ENCODE measurements around the gene MDM4.
"Not testable (repeated sequence)": the region's sequence is repeated elsewhere in the genome, so short reads cannot be mapped to it uniquely, and the experiment has no call there.

Gene MDM4

DNA sequence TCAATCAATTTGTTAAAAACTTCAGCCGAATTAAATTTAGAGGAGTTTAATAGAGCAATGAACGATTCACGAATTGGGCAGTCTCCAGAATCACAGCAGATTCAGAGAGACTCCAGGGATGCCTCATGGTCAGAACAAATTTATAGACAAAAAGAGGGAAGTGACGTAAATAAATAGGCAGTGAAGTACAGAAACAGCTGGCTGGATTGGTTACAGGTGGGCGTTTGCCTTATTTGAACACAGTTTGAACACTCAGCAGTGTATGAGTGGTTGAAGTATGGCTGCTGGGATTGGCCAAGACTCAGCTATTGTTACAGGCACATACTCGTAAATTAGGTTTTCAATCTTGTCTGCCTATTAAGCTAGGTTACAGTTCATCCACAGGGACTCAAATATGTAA lies 43.8 kb downstream of the MDM4 start:
- not testable (repeated sequence) for H3K4me3 ChIP-seq (ENCODE audit: low read depth, low read length)

GRCh38 chr1:204560590-204561150 lies 44.5 kb downstream of the MDM4 start:
- no peak overlapping the region for H3K4me3 ChIP-seq (ENCODE audit: low read depth, low read length)

- H3K4me3 ChIP-seq (ENCODE audit: low read depth, low read length), result no peak overlapping the region
These were observed 46.1 kb downstream of the MDM4 start for GRCh38 chr1:204562075-204562990.

DNA sequence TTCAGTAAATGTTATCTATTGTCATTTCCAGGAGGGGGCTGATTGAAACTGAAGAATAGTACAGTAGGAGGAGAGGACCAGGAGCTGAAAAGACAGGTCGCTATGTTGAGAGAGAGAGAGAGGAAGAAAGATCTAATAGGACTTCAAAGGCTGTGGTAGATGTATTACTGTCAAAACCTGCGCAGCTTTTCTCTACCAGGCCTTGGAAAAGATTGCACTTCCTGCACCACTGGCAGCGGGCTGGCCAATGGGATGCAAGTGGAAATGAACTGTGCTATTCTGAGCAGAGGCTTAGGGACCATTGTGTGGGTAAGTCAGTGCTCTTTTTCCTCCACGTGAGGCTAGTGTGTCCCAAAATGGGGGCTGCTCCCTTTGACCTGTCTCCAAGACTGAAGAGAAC lies 47.1 kb downstream of the MDM4 start:
- H3K4me3 ChIP-seq (ENCODE audit: low read depth, low read length), result no peak overlapping the region

- H3K4me3 ChIP-seq (ENCODE audit: low read depth, low read length), result no peak overlapping the region
These were observed 47.6 kb downstream of the MDM4 start for GRCh38 chr1:204563780-204564179.

DNA sequence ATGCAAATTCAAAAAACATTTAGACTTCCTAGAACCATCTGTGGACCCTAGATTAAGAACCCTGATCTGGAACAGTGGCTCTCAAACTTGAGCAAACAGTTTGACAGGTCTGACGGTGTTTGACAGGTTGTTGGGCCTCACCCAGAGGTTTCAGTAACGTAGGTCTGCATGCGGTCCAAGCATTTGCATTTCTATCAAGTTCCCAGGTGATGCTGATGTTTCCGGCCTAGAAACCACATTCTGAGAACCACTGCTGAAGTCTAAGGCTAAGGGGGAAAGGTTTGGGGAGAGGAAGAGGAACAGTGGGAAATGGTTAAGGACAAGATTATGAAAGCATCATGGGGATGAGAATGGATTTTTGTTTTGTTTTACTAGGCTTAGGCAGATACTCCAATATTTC lies 48.6 kb downstream of the MDM4 start:
- H3K4me3 ChIP-seq (ENCODE audit: low read depth, low read length), result no peak overlapping the region

DNA sequence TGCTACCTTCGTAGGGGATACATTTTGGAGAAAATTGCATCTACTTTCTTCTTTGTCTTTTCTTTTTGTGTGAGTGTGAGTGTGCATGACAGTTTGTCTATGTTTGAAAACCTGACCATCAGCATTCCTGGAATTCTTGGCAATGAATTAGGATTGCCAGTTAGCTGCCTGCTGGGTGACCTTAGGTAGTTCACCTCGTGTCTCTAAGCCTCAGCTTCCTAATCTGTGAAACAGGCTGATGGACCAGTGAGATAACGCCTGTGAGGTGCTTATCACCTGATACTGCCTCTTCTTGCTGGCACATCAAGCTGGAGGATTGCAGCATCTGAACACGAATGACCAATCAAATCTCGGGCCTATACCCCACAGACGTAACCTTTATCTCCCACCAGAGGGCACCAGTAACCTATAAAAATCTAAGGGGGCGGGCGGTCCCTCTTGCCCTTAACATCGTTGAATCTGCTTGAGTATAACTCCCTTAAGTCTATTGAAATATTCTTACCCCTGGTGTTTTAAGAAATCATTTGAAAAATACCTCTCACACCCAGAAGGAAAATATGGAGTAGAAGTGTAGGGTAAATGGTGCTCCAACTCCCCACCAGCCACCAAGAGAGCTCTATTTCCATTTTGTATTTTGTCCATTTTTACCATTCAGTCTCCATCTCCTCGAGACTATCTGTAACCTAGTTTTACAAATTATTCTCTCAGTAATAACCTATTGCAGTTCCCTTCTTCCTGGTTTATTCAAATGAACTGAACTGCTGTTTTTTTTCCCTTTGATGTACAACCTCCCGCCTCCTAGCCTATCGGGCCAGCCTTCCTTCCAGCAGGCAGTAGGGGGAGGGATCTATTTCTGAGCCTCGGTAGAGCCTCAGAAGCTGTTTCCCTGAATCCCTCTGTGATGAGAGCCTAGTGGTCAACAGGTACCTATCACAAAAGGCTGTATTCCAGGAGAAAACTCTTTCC lies 49.7 kb downstream of the MDM4 start:
- H3K4me3 ChIP-seq (ENCODE audit: low read depth, low read length), result no peak overlapping the region

GRCh38 chr1:204566583-204566955 lies 50.4 kb downstream of the MDM4 start:
- H3K4me3 ChIP-seq (ENCODE audit: low read depth, low read length), result no peak overlapping the region

DNA sequence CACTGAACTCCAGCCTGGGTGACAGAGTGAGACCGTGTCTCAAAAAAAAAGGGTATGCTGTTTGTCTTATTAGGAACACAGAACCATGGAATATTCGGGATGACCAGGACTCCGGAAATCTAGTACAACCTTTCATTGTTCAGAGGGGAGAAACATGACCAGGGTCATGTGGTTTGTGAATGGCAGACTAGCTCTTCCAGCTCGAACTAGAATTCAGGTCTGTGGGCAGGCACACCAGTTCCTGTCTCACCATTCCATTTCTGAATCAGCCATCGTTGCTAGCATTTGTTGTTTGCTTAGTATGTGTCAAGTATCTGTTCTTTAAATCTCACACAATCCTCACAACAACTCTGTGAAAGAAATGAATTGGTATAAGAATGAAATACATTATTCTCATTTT lies 50.9 kb downstream of the MDM4 start:
- H3K4me3 ChIP-seq (ENCODE audit: low read depth, low read length), result no peak overlapping the region

- no peak overlapping the region for H3K4me3 ChIP-seq (ENCODE audit: low read depth, low read length)
These were observed 52.5 kb downstream of the MDM4 start for GRCh38 chr1:204568576-204569315.

DNA sequence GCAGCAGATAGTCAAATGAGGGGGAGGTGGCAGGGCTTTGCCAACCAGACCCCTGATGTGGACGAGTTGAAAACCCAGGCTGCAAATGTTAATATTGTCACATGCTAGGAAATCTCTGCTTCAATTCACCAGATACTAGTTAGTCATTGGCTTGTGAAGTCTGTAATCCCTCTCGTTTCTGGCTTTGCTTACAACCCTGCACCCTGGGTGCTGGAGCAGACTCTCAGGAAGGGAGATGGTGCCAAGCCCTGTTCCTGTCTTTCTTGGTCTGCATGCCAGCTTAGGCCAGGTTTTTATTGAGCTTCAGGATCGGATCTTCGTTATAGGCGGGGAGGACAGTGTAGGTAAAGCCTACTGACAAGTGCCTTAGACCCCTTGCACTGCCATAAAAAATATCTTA lies 53.3 kb downstream of the MDM4 start:
- no peak overlapping the region for H3K4me3 ChIP-seq (ENCODE audit: low read depth, low read length)

- H3K4me3 ChIP-seq (ENCODE audit: low read depth, low read length), result not testable (repeated sequence)
These were observed 53.8 kb downstream of the MDM4 start for GRCh38 chr1:204570021-204570420.

DNA sequence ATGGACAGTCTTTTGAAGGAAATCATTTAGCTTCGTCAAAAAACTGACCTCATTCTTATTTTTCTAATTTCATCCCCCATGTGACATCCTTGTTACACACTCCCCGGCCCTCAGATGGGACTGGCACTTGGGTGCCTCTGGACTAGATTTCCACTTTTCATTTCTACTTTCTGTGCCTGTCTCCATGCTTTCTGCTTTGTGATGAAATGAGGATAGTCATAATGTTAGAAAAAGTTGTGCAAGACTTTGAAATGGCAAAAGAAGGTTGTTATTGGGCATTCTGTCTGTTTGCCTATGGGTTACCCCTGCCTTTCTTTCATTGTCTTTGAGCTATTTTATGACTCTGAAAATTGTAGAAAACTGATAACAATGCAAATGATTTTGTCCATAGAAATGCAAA lies 54.9 kb downstream of the MDM4 start:
- H3K4me3 ChIP-seq (ENCODE audit: low read depth, low read length), result no peak overlapping the region

DNA sequence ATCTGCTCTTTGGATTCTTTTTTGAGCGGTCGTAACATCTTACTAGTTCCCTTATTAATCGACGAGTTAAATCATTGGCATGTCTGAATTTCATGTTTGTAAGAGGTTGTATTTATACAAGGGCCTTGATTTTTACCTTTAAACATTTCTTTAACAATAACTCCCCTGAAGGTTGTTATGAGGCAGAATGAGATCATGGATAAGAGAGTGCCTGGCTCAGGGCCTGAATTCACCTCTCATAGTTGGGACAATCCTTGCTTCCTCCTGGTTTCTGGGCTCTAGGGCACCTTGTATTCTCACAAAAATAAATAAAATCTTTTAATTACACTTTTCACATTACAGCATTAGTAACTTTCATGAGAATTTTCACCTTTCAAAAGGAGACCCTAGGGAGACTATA lies 55.4 kb downstream of the MDM4 start:
- H3K4me3 ChIP-seq (ENCODE audit: low read depth, low read length), result no peak overlapping the region

DNA sequence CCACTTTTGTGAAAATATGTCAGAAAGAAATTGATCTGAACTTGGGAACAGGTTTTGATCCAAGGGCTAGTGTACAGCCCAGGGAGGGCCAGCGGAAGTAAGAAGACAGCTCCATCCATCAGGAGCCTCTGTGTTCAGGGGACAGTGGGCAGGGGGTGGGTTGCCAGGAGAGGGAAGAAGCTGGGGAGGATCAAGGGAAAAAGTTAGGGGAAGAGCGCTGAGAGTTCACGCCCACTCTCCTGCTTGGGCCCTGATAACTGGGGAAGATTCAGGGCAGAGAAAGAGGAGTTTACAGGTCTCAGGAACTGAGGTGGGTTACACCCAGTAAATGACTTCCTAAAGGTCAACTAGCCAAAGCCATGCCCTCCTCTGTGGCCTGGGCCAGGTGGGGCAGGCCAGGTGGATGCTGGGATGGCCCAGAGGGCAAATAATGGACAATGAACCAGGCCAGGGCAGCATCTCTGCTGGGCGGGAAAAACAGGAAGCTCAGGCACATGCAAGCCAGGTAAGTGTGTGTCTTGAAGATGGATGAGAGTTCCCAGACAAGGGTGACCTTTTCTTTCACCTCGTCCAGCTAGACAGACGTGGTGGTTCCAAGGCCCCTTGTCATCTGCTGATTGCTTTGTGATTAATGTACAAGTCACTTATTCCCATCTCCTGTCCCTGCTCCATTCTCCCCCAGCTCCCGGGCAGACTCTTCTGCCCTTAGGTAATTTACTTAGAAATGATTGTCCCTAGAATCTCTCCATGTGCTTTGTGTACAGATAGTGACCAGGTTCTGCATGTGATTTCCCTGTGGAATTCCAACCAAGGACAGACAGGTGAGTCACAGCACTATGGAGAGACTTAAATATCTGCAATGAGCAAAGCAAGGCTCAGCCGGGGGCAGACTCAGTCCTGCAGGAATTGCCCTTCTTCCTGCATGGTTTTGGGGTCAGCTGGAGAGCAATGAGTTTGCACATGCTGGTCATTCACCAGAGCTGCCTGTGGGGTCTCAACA lies 57.0 kb downstream of the MDM4 start:
- H3K4me3 ChIP-seq (ENCODE audit: low read depth, low read length), result no peak overlapping the region

DNA sequence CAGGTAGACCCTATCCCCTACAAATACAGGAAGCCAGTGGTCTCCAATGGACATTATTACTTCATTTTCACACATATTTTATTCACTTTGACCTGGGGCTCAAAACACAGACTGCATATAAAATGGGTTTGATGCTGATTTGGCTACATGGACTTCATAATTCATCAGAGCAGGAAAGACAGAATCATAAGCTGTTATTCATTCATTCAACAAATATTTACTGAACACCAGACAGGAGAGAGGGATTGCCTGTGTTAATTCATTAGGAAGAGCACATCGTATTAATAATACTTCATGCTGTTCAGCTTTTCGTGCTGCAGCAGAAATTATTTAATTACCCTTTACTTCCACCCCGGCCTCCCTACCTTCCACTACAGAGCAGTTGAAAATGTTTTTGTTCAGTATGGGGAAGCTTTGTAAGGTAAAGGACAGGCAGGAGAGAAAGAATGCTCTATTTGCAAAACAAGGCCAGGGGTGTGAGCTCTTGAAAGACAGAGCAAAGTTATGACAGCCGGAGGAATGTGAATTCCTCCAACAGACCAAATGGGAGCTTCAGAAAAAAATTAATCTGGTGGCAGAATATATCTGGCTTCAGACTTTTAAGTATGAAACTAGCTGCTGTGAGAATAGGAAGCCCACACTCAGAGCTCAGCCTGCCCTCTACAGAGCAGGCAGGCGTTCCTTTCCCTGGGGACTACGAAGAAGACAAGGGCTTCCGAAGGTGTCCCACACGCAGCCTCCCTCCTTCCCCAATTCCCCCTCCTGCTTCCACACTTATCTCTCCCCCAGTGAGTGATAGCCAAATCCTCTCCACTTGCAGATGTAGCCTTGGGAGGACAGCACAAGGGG lies 58.0 kb downstream of the MDM4 start:
- H3K4me3 ChIP-seq (ENCODE audit: low read depth, low read length), result no peak overlapping the region

DNA sequence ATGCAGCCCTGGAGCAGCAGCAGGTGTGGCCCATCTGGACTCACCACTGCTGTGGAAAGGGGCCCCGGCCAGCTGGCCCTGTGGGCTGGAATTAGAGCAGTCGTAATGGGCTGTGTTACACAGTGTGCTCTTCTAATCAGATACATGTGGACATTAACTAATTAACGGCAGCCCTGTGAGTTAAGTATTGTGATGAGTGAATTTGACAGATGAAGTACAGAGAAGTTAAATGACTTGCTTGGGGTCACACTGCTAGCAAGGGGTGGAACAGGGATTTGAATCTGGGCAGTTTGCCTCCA lies 58.6 kb downstream of the MDM4 start:
- H3K4me3 ChIP-seq (ENCODE audit: low read depth, low read length), result no peak overlapping the region

- no peak overlapping the region for H3K4me3 ChIP-seq (ENCODE audit: low read depth, low read length)
These were observed 59.3 kb downstream of the MDM4 start for GRCh38 chr1:204575221-204576190.

Data from iPS-11a (cell line).